ENCODE measurements around the gene SLC66A2. TPM values are rescaled to one million over a fixed set of nuclear protein-coding genes. Genes with fewer than 3 reads are reported as not detected.

Gene SLC66A2
- total and polyA plus RNA-seq, 10 of the 15 experiments (the other 5 are each of a cell fraction or from before 2014, with no cell fraction given) = 0.69 to 42.5 (median 14.8) TPM

DNA sequence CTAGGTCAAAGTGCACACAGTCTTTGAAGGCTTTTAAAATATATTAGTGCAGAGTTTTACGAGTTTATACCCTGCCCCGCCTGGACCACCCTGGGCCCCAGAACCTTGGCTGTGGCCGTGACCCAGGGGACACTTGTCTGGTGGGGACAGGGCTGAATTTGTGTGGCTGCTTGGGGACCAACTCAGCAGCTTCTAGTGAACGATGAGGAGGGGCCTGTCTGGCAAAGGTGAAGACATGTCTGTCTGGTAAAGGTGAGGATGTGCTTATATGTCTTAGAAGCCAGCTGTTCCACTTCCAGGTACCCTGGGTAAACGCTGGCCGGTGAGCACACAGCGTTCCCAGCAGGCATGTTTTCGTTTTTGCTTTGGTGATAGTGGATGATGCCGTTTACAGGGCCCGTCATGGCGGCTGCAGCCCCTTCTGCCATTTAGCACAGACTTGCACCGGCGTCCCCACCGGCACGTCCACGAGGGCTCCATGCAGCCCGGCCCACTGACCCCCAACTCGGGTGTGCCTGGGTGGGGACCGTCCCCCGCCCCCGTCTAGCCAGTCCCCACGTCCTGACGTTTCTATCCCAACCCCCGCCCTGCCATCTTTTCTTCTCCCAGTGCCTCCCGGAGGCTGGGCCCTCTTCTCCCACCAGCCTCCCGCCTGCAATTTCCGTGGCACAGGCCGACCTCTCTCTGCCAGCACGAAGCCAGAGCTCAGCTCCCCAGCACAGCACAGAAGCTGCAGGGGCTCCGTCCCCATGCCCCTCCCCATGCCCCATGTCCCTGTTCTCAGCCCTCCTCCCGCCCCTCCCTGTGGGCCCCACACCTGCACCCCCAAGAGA lies 67.8 kb downstream of the SLC66A2 start:
- SMC1A ChIA-PET (ENCODE audit: uncharacterized antibody, unreplicated experiment) = no interaction called here
- FAIRE-seq (no peak), ATAC-seq (no peak), DNase-seq (ENCODE audit: low read depth, low spot score) (no peak)
- POLR2A ChIA-PET = no interaction called here
- TF ChIP-seq, protein P1, sequence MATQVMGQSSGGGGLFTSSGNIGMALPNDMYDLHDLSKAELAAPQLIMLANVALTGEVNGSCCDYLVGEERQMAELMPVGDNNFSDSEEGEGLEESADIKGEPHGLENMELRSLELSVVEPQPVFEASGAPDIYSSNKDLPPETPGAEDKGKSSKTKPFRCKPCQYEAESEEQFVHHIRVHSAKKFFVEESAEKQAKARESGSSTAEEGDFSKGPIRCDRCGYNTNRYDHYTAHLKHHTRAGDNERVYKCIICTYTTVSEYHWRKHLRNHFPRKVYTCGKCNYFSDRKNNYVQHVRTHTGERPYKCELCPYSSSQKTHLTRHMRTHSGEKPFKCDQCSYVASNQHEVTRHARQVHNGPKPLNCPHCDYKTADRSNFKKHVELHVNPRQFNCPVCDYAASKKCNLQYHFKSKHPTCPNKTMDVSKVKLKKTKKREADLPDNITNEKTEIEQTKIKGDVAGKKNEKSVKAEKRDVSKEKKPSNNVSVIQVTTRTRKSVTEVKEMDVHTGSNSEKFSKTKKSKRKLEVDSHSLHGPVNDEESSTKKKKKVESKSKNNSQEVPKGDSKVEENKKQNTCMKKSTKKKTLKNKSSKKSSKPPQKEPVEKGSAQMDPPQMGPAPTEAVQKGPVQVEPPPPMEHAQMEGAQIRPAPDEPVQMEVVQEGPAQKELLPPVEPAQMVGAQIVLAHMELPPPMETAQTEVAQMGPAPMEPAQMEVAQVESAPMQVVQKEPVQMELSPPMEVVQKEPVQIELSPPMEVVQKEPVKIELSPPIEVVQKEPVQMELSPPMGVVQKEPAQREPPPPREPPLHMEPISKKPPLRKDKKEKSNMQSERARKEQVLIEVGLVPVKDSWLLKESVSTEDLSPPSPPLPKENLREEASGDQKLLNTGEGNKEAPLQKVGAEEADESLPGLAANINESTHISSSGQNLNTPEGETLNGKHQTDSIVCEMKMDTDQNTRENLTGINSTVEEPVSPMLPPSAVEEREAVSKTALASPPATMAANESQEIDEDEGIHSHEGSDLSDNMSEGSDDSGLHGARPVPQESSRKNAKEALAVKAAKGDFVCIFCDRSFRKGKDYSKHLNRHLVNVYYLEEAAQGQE (IDR thresholded peaks at IDR 0.05; ENCODE audit: low read depth, low read length) = no peak
- TF ChIP-seq HDAC6 (IDR thresholded peaks at IDR 0.05; ENCODE audit: unreplicated experiment) = no peak
- TF ChIP-seq, protein P2, sequence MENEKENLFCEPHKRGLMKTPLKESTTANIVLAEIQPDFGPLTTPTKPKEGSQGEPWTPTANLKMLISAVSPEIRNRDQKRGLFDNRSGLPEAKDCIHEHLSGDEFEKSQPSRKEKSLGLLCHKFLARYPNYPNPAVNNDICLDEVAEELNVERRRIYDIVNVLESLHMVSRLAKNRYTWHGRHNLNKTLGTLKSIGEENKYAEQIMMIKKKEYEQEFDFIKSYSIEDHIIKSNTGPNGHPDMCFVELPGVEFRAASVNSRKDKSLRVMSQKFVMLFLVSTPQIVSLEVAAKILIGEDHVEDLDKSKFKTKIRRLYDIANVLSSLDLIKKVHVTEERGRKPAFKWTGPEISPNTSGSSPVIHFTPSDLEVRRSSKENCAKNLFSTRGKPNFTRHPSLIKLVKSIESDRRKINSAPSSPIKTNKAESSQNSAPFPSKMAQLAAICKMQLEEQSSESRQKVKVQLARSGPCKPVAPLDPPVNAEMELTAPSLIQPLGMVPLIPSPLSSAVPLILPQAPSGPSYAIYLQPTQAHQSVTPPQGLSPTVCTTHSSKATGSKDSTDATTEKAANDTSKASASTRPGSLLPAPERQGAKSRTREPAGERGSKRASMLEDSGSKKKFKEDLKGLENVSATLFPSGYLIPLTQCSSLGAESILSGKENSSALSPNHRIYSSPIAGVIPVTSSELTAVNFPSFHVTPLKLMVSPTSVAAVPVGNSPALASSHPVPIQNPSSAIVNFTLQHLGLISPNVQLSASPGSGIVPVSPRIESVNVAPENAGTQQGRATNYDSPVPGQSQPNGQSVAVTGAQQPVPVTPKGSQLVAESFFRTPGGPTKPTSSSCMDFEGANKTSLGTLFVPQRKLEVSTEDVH (IDR thresholded peaks at IDR 0.05; ENCODE audit: low read depth, partially characterized antibody) = no peak
- TF ChIP-seq, protein P3, sequence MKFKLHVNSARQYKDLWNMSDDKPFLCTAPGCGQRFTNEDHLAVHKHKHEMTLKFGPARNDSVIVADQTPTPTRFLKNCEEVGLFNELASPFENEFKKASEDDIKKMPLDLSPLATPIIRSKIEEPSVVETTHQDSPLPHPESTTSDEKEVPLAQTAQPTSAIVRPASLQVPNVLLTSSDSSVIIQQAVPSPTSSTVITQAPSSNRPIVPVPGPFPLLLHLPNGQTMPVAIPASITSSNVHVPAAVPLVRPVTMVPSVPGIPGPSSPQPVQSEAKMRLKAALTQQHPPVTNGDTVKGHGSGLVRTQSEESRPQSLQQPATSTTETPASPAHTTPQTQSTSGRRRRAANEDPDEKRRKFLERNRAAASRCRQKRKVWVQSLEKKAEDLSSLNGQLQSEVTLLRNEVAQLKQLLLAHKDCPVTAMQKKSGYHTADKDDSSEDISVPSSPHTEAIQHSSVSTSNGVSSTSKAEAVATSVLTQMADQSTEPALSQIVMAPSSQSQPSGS (IDR thresholded peaks at IDR 0.05; ENCODE audit: low read length) = no peak
- H3K9ac ChIP-seq (ENCODE audit: control insufficient read depth, insufficient read depth, low read length) = no peak overlapping the region
- intact Hi-C loops (cut with micrococcal nuclease; ENCODE audit: unreplicated experiment) = no loop called here
- no peak overlapping the region for H2AFZ ChIP-seq (ENCODE audit: control insufficient read depth, low read depth, low read length)
- no peaks in the 10 kb centered on the region for H4K20me1 ChIP-seq (ENCODE audit: control insufficient read depth, insufficient read depth)
- no peaks in the 10 kb centered on the region for H3K4me1 ChIP-seq (ENCODE audit: control insufficient read depth, insufficient read depth, low read length)
- H3K4me3 ChIP-seq = no peak overlapping the region
- RAD21 ChIA-PET (ENCODE audit: unreplicated experiment) = interaction anchor here (0.7 kb wide), 1 partner anchor 213 kb away, joined by 3 read pairs; no protein-coding TSS in a partner anchor
- CTCF ChIA-PET = no interaction called here
- no peak overlapping the region for H3K4me2 ChIP-seq (ENCODE audit: control insufficient read depth, insufficient read depth)
- H3K27me3 ChIP-seq (replicated peaks in 1 of 2; ENCODE audit: control insufficient read depth in 2 of 2, insufficient read depth in 2 of 2, low read length in 1 of 2) = no peaks in the 10 kb centered on the region
- H3K9me3 ChIP-seq (replicated peaks; ENCODE audit: control insufficient read depth, insufficient read depth, low read length) = peaks cover 2% of the 10 kb centered on the region; the same call in 2 of the 3 replicates
- no TSS peak for BruUV-seq (replicated peaks)
- no peaks in the 10 kb centered on the region for H3K36me3 ChIP-seq (ENCODE audit: control insufficient read depth in 2 of 2, insufficient read depth in 2 of 2, low read length in 1 of 2)
- 41% methylated on average over 10 of the region's 31 CpGs for WGBS (ENCODE audit: insufficient coverage, insufficient replicate concordance, low lambda C conversion rate, missing lambda C conversion rate)
- H3K79me2 ChIP-seq (ENCODE audit: control insufficient read depth, insufficient read depth, low read length) = no peaks in the 10 kb centered on the region
- H3K27ac ChIP-seq (ENCODE audit: control insufficient read depth, insufficient read depth) = no peak overlapping the region
- in situ Hi-C loops (cut with MboI) = no loop called here

All from GM12878 (cell line).